Endodermal cell (in vitro differentiated cells): ENCODE measurements around the gene GJA3. TPM values are rescaled to one million over a fixed set of nuclear protein-coding genes. Genes with fewer than 3 reads are reported as not detected.

ENCODE experiments used
- DNase-seq: peaks from one replicate; pipeline ENCODE4 v3.0.0-alpha.2; 2017
- H3K27ac ChIP-seq: 2 replicates; pipeline ENCODE4 v1.5.1; 2013; ENCODE audit warnings: mild to moderate bottlenecking, low read depth, low read length, moderate library complexity
- H3K27me3 ChIP-seq: 2 replicates; pipeline ENCODE4 v1.6.1; 2013; ENCODE audit warnings: mild to moderate bottlenecking, low read length, moderate library complexity; ENCODE audit not compliant: insufficient read depth, control insufficient read depth, poor library complexity, severe bottlenecking
- H3K36me3 ChIP-seq: 2 replicates; pipeline ENCODE4 v1.7.0; 2013; ENCODE audit warnings: mild to moderate bottlenecking, low read length, moderate library complexity; ENCODE audit not compliant: control insufficient read depth, insufficient read depth
- H3K4me1 ChIP-seq: one replicate; pipeline ENCODE4 v1.7.0; 2013; ENCODE audit warnings: low read length; ENCODE audit not compliant: control insufficient read depth, insufficient read depth
- H3K4me3 ChIP-seq: 2 replicates; pipeline ENCODE4 v1.5.1; 2013; ENCODE audit warnings: mild to moderate bottlenecking, low read length, moderate library complexity
- H3K9ac ChIP-seq: 2 replicates; pipeline ENCODE4 v1.6.1; 2013; ENCODE audit warnings: mild to moderate bottlenecking, low read length, moderate library complexity; ENCODE audit not compliant: poor library complexity, severe bottlenecking; ENCODE audit errors: extremely low read depth
- H3K9me3 ChIP-seq: 2 replicates; pipeline ENCODE4 v1.6.1; 2013; ENCODE audit warnings: mild to moderate bottlenecking, low read length, moderate library complexity; ENCODE audit not compliant: control insufficient read depth
- H3K27ac Mint-ChIP-seq: 2 replicates; pipeline ENCODE4 v1.8.0; 2020; ENCODE audit warnings: mixed read lengths
- H3K27me3 Mint-ChIP-seq: 2 replicates; pipeline ENCODE4 v1.8.0; 2021; ENCODE audit warnings: mild to moderate bottlenecking, mixed read lengths; ENCODE audit not compliant: insufficient read depth
- H3K36me3 Mint-ChIP-seq: 2 replicates; pipeline ENCODE4 v1.8.0; 2020; ENCODE audit warnings: low read depth, mixed read lengths
- H3K4me1 Mint-ChIP-seq: 2 replicates; pipeline ENCODE4 v1.8.0; 2020; ENCODE audit warnings: mixed read lengths
- H3K4me3 Mint-ChIP-seq: 2 replicates; pipeline ENCODE4 v1.8.0; 2020; ENCODE audit warnings: mild to moderate bottlenecking, moderate library complexity, mixed read lengths
- H3K9me3 Mint-ChIP-seq: 2 replicates; pipeline ENCODE4 v1.8.0; 2020; ENCODE audit warnings: mild to moderate bottlenecking, mixed read lengths
- WGBS, 2 experiments: methylation state at CpG; one replicate each; pipeline versions ENCODE4 v1.1.5 to v1.1.7; 2013; ENCODE audit warnings: missing lambda C conversion rate in 2 of 2, mixed read lengths in 1 of 2; ENCODE audit not compliant: insufficient coverage in 1 of 2, insufficient read length in 1 of 2; 5-methylcytosine and 5-hydroxymethylcytosine counted together
- total RNA-seq, 2 donors: library from RNA; stranded (reverse); fragmentation: NEBNext Ultra II Directional in 1 of 2; extraction: Animal tissue kit (Norgen Biotek cat#: 25700) in 1 of 2; gene quantifications; 2 replicates in 1 of 2; 3 replicates in 1 of 2; pipeline ENCODE4 v1.2.1, GENCODE V29; 2021
- TF ChIP-seq, protein P1 (sequence below): fragments of 200-600 bp; sonication (generic); conservative IDR thresholded peaks from 2 replicates; pipeline ENCODE4 v1.5.0; 2021; ENCODE audit warnings: antibody characterized with exemption, mild to moderate bottlenecking

GJA3 gene
- total RNA-seq, 2 donors from 2014 or later: 0.07 to 0.09 TPM

DNA sequence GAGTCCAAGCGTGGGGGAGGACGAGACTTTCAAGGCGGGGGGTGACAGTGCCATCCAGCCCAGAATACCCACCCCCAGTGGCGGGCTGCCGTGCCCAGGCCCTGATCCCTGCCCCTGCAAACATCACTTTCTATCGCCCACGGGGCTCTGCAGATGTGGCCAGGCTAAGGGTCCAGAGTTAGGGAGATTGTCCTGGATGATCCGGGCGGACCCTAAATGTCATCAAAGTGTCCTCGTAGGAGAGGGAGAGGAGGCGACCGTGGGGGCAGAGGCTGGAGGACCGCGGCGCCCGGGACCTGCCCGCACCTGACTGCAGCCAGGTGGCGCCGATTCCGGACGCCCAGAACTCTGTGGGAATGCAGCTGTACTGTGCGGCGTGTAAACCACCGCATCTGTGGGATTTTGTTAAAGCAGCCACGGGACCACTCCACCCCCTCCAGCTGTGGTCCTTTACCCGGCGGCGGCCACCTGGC is 32.4 kb downstream of the GJA3 start:
- Histone ChIP-seq H3K4me1 (no peaks in the 10 kb centered on the region), H3K9ac (peak overlapping the region; percentile 41), H3K9me3 (no peaks in the 10 kb centered on the region), H3K36me3 (no peaks in the 10 kb centered on the region), H3K4me3 (peak overlapping the region; percentile 77), H3K27me3 (peaks cover 49% of the 10 kb centered on the region), H3K27ac (no peak overlapping the region)
- no peak overlapping the region for H3K27ac Mint-ChIP-seq
- H3K36me3 Mint-ChIP-seq: no peaks in the 10 kb centered on the region
- no peaks in the 10 kb centered on the region for H3K9me3 Mint-ChIP-seq
- TF ChIP-seq, protein P1, sequence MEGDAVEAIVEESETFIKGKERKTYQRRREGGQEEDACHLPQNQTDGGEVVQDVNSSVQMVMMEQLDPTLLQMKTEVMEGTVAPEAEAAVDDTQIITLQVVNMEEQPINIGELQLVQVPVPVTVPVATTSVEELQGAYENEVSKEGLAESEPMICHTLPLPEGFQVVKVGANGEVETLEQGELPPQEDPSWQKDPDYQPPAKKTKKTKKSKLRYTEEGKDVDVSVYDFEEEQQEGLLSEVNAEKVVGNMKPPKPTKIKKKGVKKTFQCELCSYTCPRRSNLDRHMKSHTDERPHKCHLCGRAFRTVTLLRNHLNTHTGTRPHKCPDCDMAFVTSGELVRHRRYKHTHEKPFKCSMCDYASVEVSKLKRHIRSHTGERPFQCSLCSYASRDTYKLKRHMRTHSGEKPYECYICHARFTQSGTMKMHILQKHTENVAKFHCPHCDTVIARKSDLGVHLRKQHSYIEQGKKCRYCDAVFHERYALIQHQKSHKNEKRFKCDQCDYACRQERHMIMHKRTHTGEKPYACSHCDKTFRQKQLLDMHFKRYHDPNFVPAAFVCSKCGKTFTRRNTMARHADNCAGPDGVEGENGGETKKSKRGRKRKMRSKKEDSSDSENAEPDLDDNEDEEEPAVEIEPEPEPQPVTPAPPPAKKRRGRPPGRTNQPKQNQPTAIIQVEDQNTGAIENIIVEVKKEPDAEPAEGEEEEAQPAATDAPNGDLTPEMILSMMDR: peak; percentile 74
- H3K27me3 Mint-ChIP-seq: peaks cover 24% of the 10 kb centered on the region
- no peaks in the 10 kb centered on the region for H3K4me1 Mint-ChIP-seq
- WGBS, 2 experiments: 3% methylated on average over 28 of the region's 28 CpGs; no CpG with 5 or more reads in 1 of the 2 experiments
- peak overlapping the region; percentile 55 for H3K4me3 Mint-ChIP-seq
- DNase-seq: peak; percentile 72

DNA sequence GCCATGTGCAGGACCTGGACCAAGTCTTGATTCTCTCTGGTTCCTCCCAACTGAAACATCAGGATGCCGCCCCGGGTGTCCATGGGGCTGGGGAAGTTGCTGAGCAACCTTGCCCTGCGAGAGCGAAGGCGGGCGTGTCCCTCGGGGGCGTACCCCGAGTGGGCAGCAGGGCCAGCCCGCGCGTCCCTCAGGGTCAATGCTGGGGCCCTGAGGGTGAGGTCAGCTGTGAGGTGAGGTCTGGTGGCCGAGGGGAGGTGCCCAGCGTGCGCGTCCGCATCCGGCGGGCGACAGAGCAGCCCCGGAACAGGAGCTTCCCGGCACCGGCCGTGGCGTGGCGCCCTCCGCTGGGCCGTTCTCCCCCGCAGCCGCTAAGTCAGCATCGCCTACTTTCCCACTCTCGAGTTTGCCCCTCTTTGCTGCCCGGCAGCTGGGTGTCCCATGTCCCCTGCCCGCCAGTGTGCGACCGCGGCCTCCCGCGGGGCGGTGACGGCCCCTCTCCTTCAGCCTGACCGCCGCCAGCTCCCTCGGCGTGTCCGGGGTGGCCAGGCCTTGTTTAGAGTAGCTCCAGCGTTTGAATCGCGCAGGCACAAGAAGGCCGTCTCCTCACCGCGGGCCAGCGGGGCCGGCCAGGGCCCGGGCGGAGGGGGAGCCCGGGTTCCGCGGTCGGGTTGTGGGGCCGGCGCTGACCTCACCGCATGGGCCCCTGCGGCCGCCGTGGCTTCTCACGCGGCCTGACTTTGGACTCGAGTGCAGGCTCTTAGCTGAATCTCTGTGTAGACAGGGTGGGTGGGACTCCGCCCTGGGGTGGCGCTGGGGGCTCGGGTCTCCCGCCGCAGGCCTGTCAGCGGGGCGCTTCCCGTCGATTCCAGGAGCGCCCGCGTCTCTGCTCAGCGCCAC is 33.0 kb downstream of the GJA3 start:
- no peaks in the 10 kb centered on the region for H3K36me3 ChIP-seq
- TF ChIP-seq, protein P1: peak; percentile 67
- H3K4me3 ChIP-seq: peak overlapping the region; percentile 77
- Mint-ChIP-seq H3K36me3 (no peaks in the 10 kb centered on the region), H3K4me3 (peak overlapping the region; percentile 55), H3K27me3 (peaks cover 28% of the 10 kb centered on the region), H3K4me1 (no peaks in the 10 kb centered on the region), H3K9me3 (no peaks in the 10 kb centered on the region), H3K27ac (no peak overlapping the region)
- H3K27ac ChIP-seq: no peak overlapping the region
- H3K27me3 ChIP-seq: peaks cover 49% of the 10 kb centered on the region
- peak; percentile 87 for DNase-seq
- no peaks in the 10 kb centered on the region for H3K9me3 ChIP-seq
- no peaks in the 10 kb centered on the region for H3K4me1 ChIP-seq
- peak overlapping the region; percentile 41 for H3K9ac ChIP-seq
- whole genome bisulfite sequencing, 2 experiments: 1 to 5% methylated on average over 30 to 82 of the region's 82 CpGs

DNA sequence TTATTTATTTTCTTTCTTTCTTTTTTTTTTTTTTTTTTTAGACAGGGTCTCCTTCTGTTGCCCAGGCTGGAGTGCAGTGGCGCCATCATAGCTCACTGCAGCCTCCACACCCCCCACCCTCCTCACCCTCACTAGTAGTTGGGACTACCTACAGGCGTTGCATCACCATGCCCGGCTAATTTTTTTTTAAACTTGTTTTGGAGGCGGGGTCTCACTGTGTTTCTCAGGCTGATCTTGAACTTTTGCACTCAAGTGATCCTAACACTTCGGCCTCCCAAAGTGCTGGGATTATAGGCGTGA is 33.6 kb downstream of the GJA3 start:
- no peaks in the 10 kb centered on the region for H3K9me3 ChIP-seq
- no peaks in the 10 kb centered on the region for H3K4me1 ChIP-seq
- TF ChIP-seq, protein P1: no peak
- peak overlapping the region; percentile 55 for H3K4me3 Mint-ChIP-seq
- no peak overlapping the region for H3K27ac ChIP-seq
- H3K9me3 Mint-ChIP-seq: no peaks in the 10 kb centered on the region
- no peaks in the 10 kb centered on the region for H3K36me3 ChIP-seq
- DNase-seq: no peak
- WGBS, 2 experiments: 81 to 82% methylated on average over 5 to 6 of the region's 6 CpGs
- no peak overlapping the region for H3K27ac Mint-ChIP-seq
- H3K27me3 Mint-ChIP-seq: peaks cover 25% of the 10 kb centered on the region
- H3K27me3 ChIP-seq: peaks cover 49% of the 10 kb centered on the region
- no peak overlapping the region for H3K9ac ChIP-seq
- H3K4me3 ChIP-seq: peak overlapping the region; percentile 77
- H3K4me1 Mint-ChIP-seq: no peaks in the 10 kb centered on the region
- no peaks in the 10 kb centered on the region for H3K36me3 Mint-ChIP-seq
